Epithelial cell of esophagus (primary cell): ENCODE results near the gene CFAP69.

ENCODE experiments used
- DNase-seq: peaks from one replicate; pipeline ENCODE4 v3.0.0; 2010; ENCODE audit warnings: low read depth
- H3K4me3 ChIP-seq: 2 replicates; pipeline ENCODE4 v1.5.1; 2011; ENCODE audit warnings: mild to moderate bottlenecking, low read length, control low read depth
- TF ChIP-seq, protein P1 (sequence below): IDR thresholded peaks from 2 replicates; pipeline ENCODE4 v1.5.1; 2011; ENCODE audit warnings: low read depth, mild to moderate bottlenecking, low read length, control low read depth, inconsistent platforms; ENCODE audit not compliant: insufficient read depth; ENCODE audit errors: missing control alignments

Gene CFAP69

DNA sequence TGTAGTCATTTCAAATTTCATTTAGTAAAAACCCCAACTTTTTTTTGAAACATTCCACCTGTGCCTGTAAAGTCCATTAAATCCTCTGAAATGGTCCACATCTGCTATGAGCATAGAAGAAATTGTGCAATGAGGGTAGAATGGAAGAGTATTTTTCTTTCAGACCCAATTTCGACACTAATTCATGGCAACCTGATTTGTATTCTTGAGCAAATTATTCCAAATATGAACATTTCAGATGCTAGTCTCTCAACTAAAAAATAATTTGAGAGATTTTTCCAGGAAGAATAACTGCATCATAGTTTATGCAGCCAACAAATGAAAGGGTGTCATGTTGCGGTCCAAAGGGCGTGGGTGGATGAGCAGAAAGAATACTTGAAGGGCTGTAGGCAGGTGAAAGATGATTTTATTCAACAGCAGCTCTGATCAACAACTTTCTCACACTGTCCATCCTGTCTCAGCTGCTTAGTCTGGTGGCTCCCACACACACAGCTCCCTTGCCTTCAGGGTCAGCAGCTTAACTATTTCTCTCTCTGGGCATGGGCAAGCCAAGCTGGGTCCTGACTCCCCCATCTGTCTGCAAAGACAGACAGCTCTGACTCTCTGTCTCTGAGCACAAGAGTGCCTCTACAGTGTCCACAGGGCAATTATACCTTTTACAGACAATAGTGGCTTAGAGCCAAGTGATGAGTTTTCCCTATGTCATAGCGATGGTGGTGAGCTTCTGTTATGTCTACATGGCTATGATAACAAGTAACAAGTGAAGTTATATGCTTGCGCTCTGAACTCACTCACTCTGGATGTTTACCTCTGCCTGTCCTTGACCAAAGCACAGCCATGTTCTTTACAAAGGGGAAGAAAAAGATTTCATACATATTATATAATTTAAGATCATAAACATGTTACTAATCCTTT lies 21.9 kb upstream of the CFAP69 start:
- peak; percentile 54 for DNase-seq
- TF ChIP-seq, protein P1, sequence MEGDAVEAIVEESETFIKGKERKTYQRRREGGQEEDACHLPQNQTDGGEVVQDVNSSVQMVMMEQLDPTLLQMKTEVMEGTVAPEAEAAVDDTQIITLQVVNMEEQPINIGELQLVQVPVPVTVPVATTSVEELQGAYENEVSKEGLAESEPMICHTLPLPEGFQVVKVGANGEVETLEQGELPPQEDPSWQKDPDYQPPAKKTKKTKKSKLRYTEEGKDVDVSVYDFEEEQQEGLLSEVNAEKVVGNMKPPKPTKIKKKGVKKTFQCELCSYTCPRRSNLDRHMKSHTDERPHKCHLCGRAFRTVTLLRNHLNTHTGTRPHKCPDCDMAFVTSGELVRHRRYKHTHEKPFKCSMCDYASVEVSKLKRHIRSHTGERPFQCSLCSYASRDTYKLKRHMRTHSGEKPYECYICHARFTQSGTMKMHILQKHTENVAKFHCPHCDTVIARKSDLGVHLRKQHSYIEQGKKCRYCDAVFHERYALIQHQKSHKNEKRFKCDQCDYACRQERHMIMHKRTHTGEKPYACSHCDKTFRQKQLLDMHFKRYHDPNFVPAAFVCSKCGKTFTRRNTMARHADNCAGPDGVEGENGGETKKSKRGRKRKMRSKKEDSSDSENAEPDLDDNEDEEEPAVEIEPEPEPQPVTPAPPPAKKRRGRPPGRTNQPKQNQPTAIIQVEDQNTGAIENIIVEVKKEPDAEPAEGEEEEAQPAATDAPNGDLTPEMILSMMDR, result no peak
- no peak overlapping the region for H3K4me3 ChIP-seq

- TF ChIP-seq, protein P1, result no peak
- no peak overlapping the region for H3K4me3 ChIP-seq
Observed at GRCh38 chr7:90224195-90224594, 20.8 kb upstream of the CFAP69 start.

GRCh38 chr7:90225181-90225580 lies 19.8 kb upstream of the CFAP69 start:
- H3K4me3 ChIP-seq, result no peak overlapping the region
- no peak for DNase-seq
- TF ChIP-seq, protein P1, result no peak

More at GRCh38 chr7:90224195-90224594, 20.8 kb upstream of the CFAP69 start:
- DNase-seq, result no peak

DNA sequence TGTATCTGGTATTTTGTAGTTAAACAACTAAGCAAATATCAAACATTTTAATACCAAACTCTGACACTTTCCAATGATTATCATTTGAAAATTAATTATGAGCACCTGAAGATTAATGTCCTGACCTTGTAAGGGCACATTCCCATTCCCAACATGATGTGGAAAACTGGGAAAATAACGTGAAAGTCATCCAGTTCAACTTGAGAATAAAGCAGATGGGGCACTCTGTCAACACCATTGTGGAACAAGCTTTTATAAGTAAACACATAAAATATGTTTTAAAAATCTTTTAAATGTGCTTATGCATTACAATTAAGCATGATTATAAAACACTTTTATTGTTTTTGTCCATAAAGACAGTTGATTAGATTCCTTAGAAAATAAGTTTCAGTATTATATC lies 19.4 kb upstream of the CFAP69 start:
- no peak for DNase-seq
- TF ChIP-seq, protein P1, result no peak
- H3K4me3 ChIP-seq, result no peak overlapping the region

GRCh38 chr7:90227259-90227658 lies 17.7 kb upstream of the CFAP69 start:
- no peak for DNase-seq
- no peak overlapping the region for H3K4me3 ChIP-seq
- TF ChIP-seq, protein P1, result no peak

- H3K4me3 ChIP-seq, result no peak overlapping the region
- no peak for DNase-seq
- TF ChIP-seq, protein P1, result no peak
Observed at GRCh38 chr7:90229682-90230081, 15.3 kb upstream of the CFAP69 start.
